H9 (cell line): Measurements from ENCODE around the gene PRR29. TPM values are rescaled to one million over a fixed set of nuclear protein-coding genes. Genes with fewer than 3 reads are reported as not detected.

Experiments
- DNase-seq: peaks from one replicate; pipeline ENCODE4 v3.0.0-alpha.2; 2017
- H2AFZ ChIP-seq: one replicate; pipeline ENCODE4 v1.6.1; 2013; ENCODE audit warnings: mild to moderate bottlenecking, low read length, control low read depth, moderate library complexity
- H2AK5ac ChIP-seq: 2 replicates; pipeline ENCODE4 v1.6.1; 2013; ENCODE audit warnings: low read length, control low read depth, mixed read lengths; ENCODE audit not compliant: insufficient read length
- H2BK120ac ChIP-seq: one replicate; pipeline ENCODE4 v1.6.1; 2013; ENCODE audit warnings: low read depth, mild to moderate bottlenecking, low read length, control low read depth, inconsistent platforms; ENCODE audit not compliant: poor library complexity, severe bottlenecking
- H2BK12ac ChIP-seq: 2 replicates; pipeline ENCODE4 v1.6.1; 2013; ENCODE audit warnings: low read length, control low read depth, mixed read lengths, low read depth; ENCODE audit not compliant: insufficient read length
- H2BK15ac ChIP-seq: 2 replicates; pipeline ENCODE4 v1.6.1; 2013; ENCODE audit warnings: low read depth, low read length, control low read depth
- H2BK20ac ChIP-seq: one replicate; pipeline ENCODE4 v1.6.1; 2013; ENCODE audit warnings: low read depth, mild to moderate bottlenecking, low read length, control low read depth, inconsistent platforms; ENCODE audit not compliant: poor library complexity, severe bottlenecking
- H2BK5ac ChIP-seq: 2 replicates; pipeline ENCODE4 v1.6.1; 2013; ENCODE audit warnings: low read length, control low read depth, mixed read lengths; ENCODE audit not compliant: insufficient read length
- H3K14ac ChIP-seq: 2 replicates; pipeline ENCODE4 v1.6.1; 2013; ENCODE audit warnings: low read length, control low read depth; ENCODE audit not compliant: insufficient read depth
- H3K18ac ChIP-seq: 2 replicates; pipeline ENCODE4 v1.6.1; 2013; ENCODE audit warnings: low read depth, mild to moderate bottlenecking, mixed read lengths, low read length, control low read depth; ENCODE audit not compliant: insufficient read length
- H3K23ac ChIP-seq: 2 replicates; pipeline ENCODE4 v1.6.1; 2013; ENCODE audit warnings: low read length, control low read depth, mixed read lengths, low read depth; ENCODE audit not compliant: insufficient read length
- H3K23me2 ChIP-seq: 2 replicates; pipeline ENCODE4 v1.6.1; 2013; ENCODE audit warnings: low read depth, mild to moderate bottlenecking, mixed read lengths, low read length, control low read depth; ENCODE audit not compliant: insufficient read length, poor library complexity, severe bottlenecking
- H3K27ac ChIP-seq: 2 replicates; pipeline ENCODE4 v1.5.1; 2013; ENCODE audit warnings: low read length, control low read depth, mixed read lengths, low read depth; ENCODE audit not compliant: insufficient read length
- H3K27me3 ChIP-seq: 2 replicates; pipeline ENCODE4 v1.6.1; 2013; ENCODE audit warnings: low read length, control low read depth, inconsistent platforms; ENCODE audit not compliant: insufficient read depth
- H3K4ac ChIP-seq: 2 replicates; pipeline ENCODE4 v1.6.1; 2013; ENCODE audit warnings: low read depth, mild to moderate bottlenecking, control low read depth, inconsistent platforms, low read length, moderate library complexity
- H3K4me1 ChIP-seq: 2 replicates; pipeline ENCODE4 v1.6.1; 2013; ENCODE audit warnings: low read length, control low read depth, inconsistent platforms; ENCODE audit not compliant: insufficient read depth
- H3K4me2 ChIP-seq: 2 replicates; pipeline ENCODE4 v1.6.1; 2013; ENCODE audit warnings: low read length, control low read depth, mixed read lengths; ENCODE audit not compliant: insufficient read length, insufficient read depth
- H3K56ac ChIP-seq: 2 replicates; pipeline ENCODE4 v1.6.1; 2013; ENCODE audit warnings: low read depth, mild to moderate bottlenecking, mixed read lengths, low read length, control low read depth; ENCODE audit not compliant: insufficient read length
- H3K79me1 ChIP-seq: 2 replicates; pipeline ENCODE4 v1.6.1; 2013; ENCODE audit warnings: low read depth, mild to moderate bottlenecking, moderate library complexity, low read length, control low read depth, inconsistent platforms; ENCODE audit not compliant: insufficient read depth, poor library complexity, severe bottlenecking
- H3K79me2 ChIP-seq: 2 replicates; pipeline ENCODE4 v1.6.1; 2013; ENCODE audit warnings: low read length, control low read depth, inconsistent platforms; ENCODE audit not compliant: insufficient read depth
- H3K9ac ChIP-seq: 2 replicates; pipeline ENCODE4 v1.6.1; 2013; ENCODE audit warnings: low read length, control low read depth, mixed read lengths; ENCODE audit not compliant: insufficient read length; ENCODE audit errors: extremely low read depth
- H3K9me3 ChIP-seq: one replicate; pipeline ENCODE4 v1.6.1; 2013; ENCODE audit warnings: low read depth, low read length, inconsistent platforms; ENCODE audit not compliant: control insufficient read depth
- H3T11ph ChIP-seq: one replicate; pipeline ENCODE4 v1.6.1; 2013; ENCODE audit warnings: mild to moderate bottlenecking, low read length, control low read depth, inconsistent platforms
- H4K20me1 ChIP-seq: one replicate; pipeline ENCODE4 v1.6.1; 2013; ENCODE audit not compliant: control insufficient read depth, insufficient read length, insufficient read depth
- H4K5ac ChIP-seq: 2 replicates; pipeline ENCODE4 v1.6.1; 2013; ENCODE audit warnings: low read depth, mild to moderate bottlenecking, mixed read lengths, low read length, control low read depth; ENCODE audit not compliant: insufficient read length
- H4K8ac ChIP-seq: replicated peaks from 2 replicates; pipeline ENCODE4 v1.6.1; 2013; ENCODE audit warnings: low read length, control low read depth, mixed read lengths, low read depth; ENCODE audit not compliant: insufficient read length
- H4K91ac ChIP-seq: 2 replicates; pipeline ENCODE4 v1.6.1; 2013; ENCODE audit warnings: low read depth, mild to moderate bottlenecking, moderate library complexity, mixed read lengths, low read length, control low read depth; ENCODE audit not compliant: insufficient read length
- H3K27ac Mint-ChIP-seq, 3 experiments: 2 replicates in 2 of 3; 3 replicates in 1 of 3; pipeline ENCODE4 v1.8.0; 2020 to 2021; ENCODE audit warnings: mixed read lengths in 3 of 3, mild to moderate bottlenecking in 1 of 3, moderate library complexity in 1 of 3
- H3K27me3 Mint-ChIP-seq: 2 replicates; pipeline ENCODE4 v1.8.0; 2021; ENCODE audit warnings: low read depth, mild to moderate bottlenecking, moderate library complexity, mixed read lengths
- H3K36me3 Mint-ChIP-seq, 3 experiments: 2 replicates in 2 of 3; 3 replicates in 1 of 3; pipeline ENCODE4 v1.8.0; 2020 to 2021; ENCODE audit warnings: low read depth in 3 of 3, mixed read lengths in 3 of 3; ENCODE audit not compliant: insufficient read depth in 1 of 3
- H3K4me1 Mint-ChIP-seq, 2 experiments: 2 replicates each; pipeline ENCODE4 v1.8.0; 2020; ENCODE audit warnings: mixed read lengths in 2 of 2
- H3K4me3 Mint-ChIP-seq, 2 experiments: 2 replicates in 1 of 2; 3 replicates in 1 of 2; pipeline ENCODE4 v1.8.0; 2020 to 2021; ENCODE audit warnings: mild to moderate bottlenecking in 2 of 2, mixed read lengths in 2 of 2, moderate library complexity in 1 of 2
- H3K9me3 Mint-ChIP-seq, 2 experiments: 2 replicates in 1 of 2; 3 replicates in 1 of 2; pipeline ENCODE4 v1.8.0; 2020; ENCODE audit warnings: mild to moderate bottlenecking in 2 of 2, mixed read lengths in 2 of 2, moderate library complexity in 1 of 2
- WGBS: extraction: QIAGEN DNeasy Blood & Tissue Kit; methylation state at CpG from one replicate; pipeline ENCODE4 v1.1.7; 2013; ENCODE audit warnings: missing lambda C conversion rate, low lambda C conversion rate, mixed read lengths; ENCODE audit not compliant: insufficient read length; ENCODE audit errors: extremely low coverage; 5-methylcytosine and 5-hydroxymethylcytosine counted together
- total RNA-seq: library from RNA; stranded (reverse); gene quantifications from 2 replicates; pipeline ENCODE4 v1.2.1, GENCODE V29; 2021
- TF ChIP-seq, protein P1 (sequence below): fragments of 200-600 bp; sonication (generic); conservative IDR thresholded peaks from 3 replicates; pipeline ENCODE4 v1.8.0; 2021; ENCODE audit warnings: antibody characterized with exemption, mild to moderate bottlenecking

The PRR29 gene
- total RNA-seq, 1 experiment from 2014 or later = 0.87 TPM

DNA sequence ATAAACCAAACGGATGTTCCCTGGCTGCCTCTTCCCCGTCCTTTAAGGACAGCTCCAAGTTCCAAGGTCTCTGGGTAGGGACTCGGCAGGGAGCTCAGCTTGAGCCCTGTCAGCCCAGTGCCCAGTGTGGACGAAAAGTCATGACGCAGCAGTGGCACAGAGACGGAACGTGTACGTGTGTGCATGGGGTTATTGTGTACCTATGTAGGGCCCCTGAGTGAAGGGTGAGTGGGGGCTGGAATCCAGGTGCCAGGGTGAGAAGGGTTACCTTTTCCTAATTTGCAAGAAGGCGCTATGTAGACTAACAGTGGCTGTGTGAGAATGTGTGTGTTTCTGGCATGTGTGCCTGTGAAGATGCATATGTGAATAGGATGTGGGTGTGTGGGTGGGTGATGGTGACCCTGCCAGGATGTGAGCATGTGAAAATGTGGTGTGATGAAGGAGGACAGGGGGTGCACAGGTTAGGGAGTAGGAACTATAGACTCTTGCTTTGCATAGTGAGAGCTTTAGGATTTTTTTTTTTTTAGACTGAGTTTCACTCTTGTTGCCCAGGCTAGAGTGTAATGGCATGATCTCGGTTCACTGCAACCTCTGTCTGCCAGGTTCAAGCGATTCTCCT is 31.4 kb upstream of the PRR29 start:
- H4K8ac ChIP-seq = no peak overlapping the region
- no peak overlapping the region for H2BK5ac ChIP-seq
- H3K4ac ChIP-seq = no peak overlapping the region
- H3K79me2 ChIP-seq = no peaks in the 10 kb centered on the region
- no peak overlapping the region for H3K4me3 Mint-ChIP-seq
- H3K4me2 ChIP-seq = no peak overlapping the region
- H3K23me2 ChIP-seq = peaks cover 3% of the 10 kb centered on the region
- H4K20me1 ChIP-seq = no peaks in the 10 kb centered on the region
- H2AK5ac ChIP-seq = no peak overlapping the region
- no peaks in the 10 kb centered on the region; a peak in 1 of 5 replicates for H3K9me3 Mint-ChIP-seq
- no peak overlapping the region for H2BK20ac ChIP-seq
- peaks cover 10% of the 10 kb centered on the region in 2 experiments for H3K4me1 Mint-ChIP-seq
- no peak overlapping the region for H4K91ac ChIP-seq
- no peak overlapping the region for H3K23ac ChIP-seq
- no peak overlapping the region for H4K5ac ChIP-seq
- H3K18ac ChIP-seq = no peak overlapping the region
- no peaks in the 10 kb centered on the region for H3K9me3 ChIP-seq
- TF ChIP-seq, protein P1, sequence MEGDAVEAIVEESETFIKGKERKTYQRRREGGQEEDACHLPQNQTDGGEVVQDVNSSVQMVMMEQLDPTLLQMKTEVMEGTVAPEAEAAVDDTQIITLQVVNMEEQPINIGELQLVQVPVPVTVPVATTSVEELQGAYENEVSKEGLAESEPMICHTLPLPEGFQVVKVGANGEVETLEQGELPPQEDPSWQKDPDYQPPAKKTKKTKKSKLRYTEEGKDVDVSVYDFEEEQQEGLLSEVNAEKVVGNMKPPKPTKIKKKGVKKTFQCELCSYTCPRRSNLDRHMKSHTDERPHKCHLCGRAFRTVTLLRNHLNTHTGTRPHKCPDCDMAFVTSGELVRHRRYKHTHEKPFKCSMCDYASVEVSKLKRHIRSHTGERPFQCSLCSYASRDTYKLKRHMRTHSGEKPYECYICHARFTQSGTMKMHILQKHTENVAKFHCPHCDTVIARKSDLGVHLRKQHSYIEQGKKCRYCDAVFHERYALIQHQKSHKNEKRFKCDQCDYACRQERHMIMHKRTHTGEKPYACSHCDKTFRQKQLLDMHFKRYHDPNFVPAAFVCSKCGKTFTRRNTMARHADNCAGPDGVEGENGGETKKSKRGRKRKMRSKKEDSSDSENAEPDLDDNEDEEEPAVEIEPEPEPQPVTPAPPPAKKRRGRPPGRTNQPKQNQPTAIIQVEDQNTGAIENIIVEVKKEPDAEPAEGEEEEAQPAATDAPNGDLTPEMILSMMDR = no peak
- no peak overlapping the region for H3K9ac ChIP-seq
- H3K27me3 ChIP-seq = no peaks in the 10 kb centered on the region
- no peak overlapping the region for H3T11ph ChIP-seq
- no peak overlapping the region for H3K27ac ChIP-seq
- no peaks in the 10 kb centered on the region for H3K36me3 Mint-ChIP-seq
- no peak overlapping the region for H2BK120ac ChIP-seq
- no peak overlapping the region for H2BK12ac ChIP-seq
- H2AFZ ChIP-seq = no peak overlapping the region
- H3K56ac ChIP-seq = no peak overlapping the region
- H2BK15ac ChIP-seq = no peak overlapping the region
- WGBS = no CpG with 5 or more reads among the region's 11 CpGs
- no peak overlapping the region for H3K14ac ChIP-seq
- no peak for DNase-seq
- no peaks in the 10 kb centered on the region for H3K4me1 ChIP-seq
- no peak overlapping the region for H3K27ac Mint-ChIP-seq
- no peaks in the 10 kb centered on the region for H3K79me1 ChIP-seq
- peaks cover 4% of the 10 kb centered on the region; the same call in 1 of the 2 replicates for H3K27me3 Mint-ChIP-seq
